ENCODE data around the gene SLC43A3.

GRCh38 chr11:57377107-57377506 lies 49.8 kb downstream of the SLC43A3 start:
- no peak for TF ChIP-seq EP300 (IDR thresholded peaks at IDR 0.05)
- no peak for TF ChIP-seq CTCF (IDR thresholded peaks at IDR 0.05)
- no peak for TF ChIP-seq POLR2AphosphoS5 (IDR thresholded peaks at IDR 0.05)
- TF ChIP-seq POLR2A (IDR thresholded peaks at IDR 0.05), result no peak

Data from gastroesophageal sphincter (tissue), 3 donors.